GM23338 (cell line): ENCODE measurements around the gene PGBD2.
"Not testable (repeated sequence)": the region's sequence is repeated elsewhere in the genome, so short reads cannot be mapped to it uniquely, and the experiment has no call there.

Experiments used
- CREB1 ChIP-seq: fragments of 250-450 bp; sonication (Bioruptor Pico); IDR thresholded peaks from 2 replicates; pipeline ENCODE4 v1.5.0; 2020; ENCODE audit warnings: low read depth, mild to moderate bottlenecking, moderate library complexity
- ETS1 ChIP-seq: IDR thresholded peaks from 2 replicates; pipeline ENCODE4 v1.6.1; 2016; ENCODE audit warnings: antibody characterized with exemption
- EZH2 ChIP-seq: fragments of 200-600 bp; sonication (generic); IDR thresholded peaks from one replicate; pipeline ENCODE4 v1.8.0; 2017; ENCODE audit warnings: antibody characterized with exemption, mild to moderate bottlenecking, low read depth; ENCODE audit not compliant: unreplicated experiment
- EZH2phosphoT487 ChIP-seq: fragments of 200-600 bp; sonication (generic); IDR thresholded peaks from one replicate; pipeline ENCODE4 v1.8.1; 2018; ENCODE audit warnings: antibody characterized with exemption; ENCODE audit not compliant: unreplicated experiment
- JUNB ChIP-seq: IDR thresholded peaks from one replicate; pipeline ENCODE4 v1.6.1; 2016; ENCODE audit warnings: antibody characterized with exemption; ENCODE audit not compliant: unreplicated experiment
- NANOG ChIP-seq: IDR thresholded peaks from 2 replicates; pipeline ENCODE4 v1.6.1; 2016; ENCODE audit warnings: antibody characterized with exemption, borderline replicate concordance
- POLR2AphosphoS5 ChIP-seq: IDR thresholded peaks from 2 replicates; pipeline ENCODE4 v1.6.1; 2016; ENCODE audit warnings: antibody characterized with exemption, low read depth
- STAT1 ChIP-seq: IDR thresholded peaks from one replicate; pipeline ENCODE4 v1.6.1; 2016; ENCODE audit warnings: antibody characterized with exemption; ENCODE audit not compliant: unreplicated experiment
- TF ChIP-seq, protein P1 (sequence below), 2 experiments: fragments of 200-600 bp in 1 of 2; sonication (generic) in 1 of 2; conservative IDR thresholded peaks; 2 replicates each; pipeline versions ENCODE4 v1.5.1 to v1.6.1; 2016 to 2017; ENCODE audit warnings: antibody characterized with exemption in 2 of 2, low read depth in 2 of 2, mild to moderate bottlenecking in 2 of 2, moderate library complexity in 1 of 2
- TF ChIP-seq, protein P2 (sequence below): IDR thresholded peaks from one replicate; pipeline ENCODE4 v1.6.1; 2018; ENCODE audit warnings: antibody characterized with exemption; ENCODE audit not compliant: unreplicated experiment

DNA sequence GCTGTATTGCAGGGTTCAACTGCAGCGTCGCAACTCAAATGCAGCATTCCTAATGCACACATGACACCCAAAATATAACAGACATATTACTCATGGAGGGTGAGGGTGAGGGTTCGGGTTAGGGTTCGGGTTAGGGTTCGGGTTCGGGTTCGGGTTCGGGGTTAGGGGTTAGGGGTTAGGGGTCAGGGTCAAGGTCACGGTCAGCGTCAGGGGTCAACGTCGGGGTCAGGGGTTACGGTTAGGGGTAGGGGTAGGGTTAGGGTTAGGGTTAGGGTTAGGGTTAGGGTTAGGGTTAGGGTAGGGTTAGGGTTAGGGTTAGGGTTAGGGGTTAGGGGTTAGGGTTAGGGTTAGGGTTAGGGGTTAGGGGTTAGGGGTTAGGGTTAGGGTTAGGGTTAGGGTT, 39.4 kb downstream of the PGBD2 start:
- TF ChIP-seq, protein P1, sequence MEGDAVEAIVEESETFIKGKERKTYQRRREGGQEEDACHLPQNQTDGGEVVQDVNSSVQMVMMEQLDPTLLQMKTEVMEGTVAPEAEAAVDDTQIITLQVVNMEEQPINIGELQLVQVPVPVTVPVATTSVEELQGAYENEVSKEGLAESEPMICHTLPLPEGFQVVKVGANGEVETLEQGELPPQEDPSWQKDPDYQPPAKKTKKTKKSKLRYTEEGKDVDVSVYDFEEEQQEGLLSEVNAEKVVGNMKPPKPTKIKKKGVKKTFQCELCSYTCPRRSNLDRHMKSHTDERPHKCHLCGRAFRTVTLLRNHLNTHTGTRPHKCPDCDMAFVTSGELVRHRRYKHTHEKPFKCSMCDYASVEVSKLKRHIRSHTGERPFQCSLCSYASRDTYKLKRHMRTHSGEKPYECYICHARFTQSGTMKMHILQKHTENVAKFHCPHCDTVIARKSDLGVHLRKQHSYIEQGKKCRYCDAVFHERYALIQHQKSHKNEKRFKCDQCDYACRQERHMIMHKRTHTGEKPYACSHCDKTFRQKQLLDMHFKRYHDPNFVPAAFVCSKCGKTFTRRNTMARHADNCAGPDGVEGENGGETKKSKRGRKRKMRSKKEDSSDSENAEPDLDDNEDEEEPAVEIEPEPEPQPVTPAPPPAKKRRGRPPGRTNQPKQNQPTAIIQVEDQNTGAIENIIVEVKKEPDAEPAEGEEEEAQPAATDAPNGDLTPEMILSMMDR (conservative IDR thresholded peaks at IDR 0.05; ENCODE audit: low read depth in 2 of 2) = not testable (repeated sequence)
- TF ChIP-seq ETS1; POLR2AphosphoS5; JUNB; CREB1 (CRISPR knock-in tag); EZH2phosphoT487; EZH2; STAT1; NANOG: not testable (repeated sequence)
- TF ChIP-seq, protein P2, sequence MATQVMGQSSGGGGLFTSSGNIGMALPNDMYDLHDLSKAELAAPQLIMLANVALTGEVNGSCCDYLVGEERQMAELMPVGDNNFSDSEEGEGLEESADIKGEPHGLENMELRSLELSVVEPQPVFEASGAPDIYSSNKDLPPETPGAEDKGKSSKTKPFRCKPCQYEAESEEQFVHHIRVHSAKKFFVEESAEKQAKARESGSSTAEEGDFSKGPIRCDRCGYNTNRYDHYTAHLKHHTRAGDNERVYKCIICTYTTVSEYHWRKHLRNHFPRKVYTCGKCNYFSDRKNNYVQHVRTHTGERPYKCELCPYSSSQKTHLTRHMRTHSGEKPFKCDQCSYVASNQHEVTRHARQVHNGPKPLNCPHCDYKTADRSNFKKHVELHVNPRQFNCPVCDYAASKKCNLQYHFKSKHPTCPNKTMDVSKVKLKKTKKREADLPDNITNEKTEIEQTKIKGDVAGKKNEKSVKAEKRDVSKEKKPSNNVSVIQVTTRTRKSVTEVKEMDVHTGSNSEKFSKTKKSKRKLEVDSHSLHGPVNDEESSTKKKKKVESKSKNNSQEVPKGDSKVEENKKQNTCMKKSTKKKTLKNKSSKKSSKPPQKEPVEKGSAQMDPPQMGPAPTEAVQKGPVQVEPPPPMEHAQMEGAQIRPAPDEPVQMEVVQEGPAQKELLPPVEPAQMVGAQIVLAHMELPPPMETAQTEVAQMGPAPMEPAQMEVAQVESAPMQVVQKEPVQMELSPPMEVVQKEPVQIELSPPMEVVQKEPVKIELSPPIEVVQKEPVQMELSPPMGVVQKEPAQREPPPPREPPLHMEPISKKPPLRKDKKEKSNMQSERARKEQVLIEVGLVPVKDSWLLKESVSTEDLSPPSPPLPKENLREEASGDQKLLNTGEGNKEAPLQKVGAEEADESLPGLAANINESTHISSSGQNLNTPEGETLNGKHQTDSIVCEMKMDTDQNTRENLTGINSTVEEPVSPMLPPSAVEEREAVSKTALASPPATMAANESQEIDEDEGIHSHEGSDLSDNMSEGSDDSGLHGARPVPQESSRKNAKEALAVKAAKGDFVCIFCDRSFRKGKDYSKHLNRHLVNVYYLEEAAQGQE = not testable (repeated sequence)
